ENCODE measurements around the gene DDIAS.
"Not testable (repeated sequence)": the region's sequence is repeated elsewhere in the genome, so short reads cannot be mapped to it uniquely, and the experiment has no call there.

DDIAS gene

GRCh38 chr11:82962021-82962420, 60.5 kb downstream of the DDIAS start:
- not testable (repeated sequence) for DNase-seq (ENCODE audit: low read depth in 2 of 2, low spot score in 1 of 2)

- no peak for DNase-seq (ENCODE audit: low read depth in 2 of 2, low spot score in 1 of 2)
Measured at GRCh38 chr11:82967381-82967780, 65.8 kb downstream of the DDIAS start.

GRCh38 chr11:82969811-82970210, 68.3 kb downstream of the DDIAS start:
- DNase-seq (ENCODE audit: low read depth in 2 of 2, low spot score in 1 of 2): no peak

GRCh38 chr11:82970507-82971083, 69.1 kb downstream of the DDIAS start:
- not testable (repeated sequence) for DNase-seq (ENCODE audit: low read depth in 2 of 2, low spot score in 1 of 2)

- not testable (repeated sequence) for DNase-seq (ENCODE audit: low read depth in 2 of 2, low spot score in 1 of 2)
Measured at GRCh38 chr11:82971519-82971946, 70.0 kb downstream of the DDIAS start.

- no peak for DNase-seq (ENCODE audit: low read depth in 2 of 2, low spot score in 1 of 2)
Measured at GRCh38 chr11:82972103-82972502, 70.6 kb downstream of the DDIAS start.

GRCh38 chr11:82974135-82974534, 72.6 kb downstream of the DDIAS start:
- no peak for DNase-seq (ENCODE audit: low read depth in 2 of 2, low spot score in 1 of 2)

- no peak for DNase-seq (ENCODE audit: low read depth in 2 of 2, low spot score in 1 of 2)
Measured at GRCh38 chr11:82974851-82975250, 73.3 kb downstream of the DDIAS start.

- no peak for DNase-seq (ENCODE audit: low read depth in 2 of 2, low spot score in 1 of 2)
Measured at GRCh38 chr11:82975882-82976281, 74.3 kb downstream of the DDIAS start.

GRCh38 chr11:82976786-82977185, 75.2 kb downstream of the DDIAS start:
- DNase-seq (ENCODE audit: low read depth in 2 of 2, low spot score in 1 of 2): no peak

- DNase-seq (ENCODE audit: low read depth in 2 of 2, low spot score in 1 of 2): no peak
Measured at GRCh38 chr11:82978422-82979099, 77.0 kb downstream of the DDIAS start.

GRCh38 chr11:82979824-82980223, 78.3 kb downstream of the DDIAS start:
- DNase-seq (ENCODE audit: low read depth in 2 of 2, low spot score in 1 of 2): no peak

- DNase-seq (ENCODE audit: low read depth in 2 of 2, low spot score in 1 of 2): no peak
Measured at GRCh38 chr11:82980292-82980691, 78.8 kb downstream of the DDIAS start.

- DNase-seq (ENCODE audit: low read depth in 2 of 2, low spot score in 1 of 2): no peak
Measured at GRCh38 chr11:82980947-82981346, 79.4 kb downstream of the DDIAS start.

- no peak for DNase-seq (ENCODE audit: low read depth in 2 of 2, low spot score in 1 of 2)
Measured at GRCh38 chr11:82981852-82982251, 80.3 kb downstream of the DDIAS start.

All from stimulated activated CD8-positive, alpha-beta memory T cell treated with anti-CD3 and anti-CD28 coated beads, Interleukin-4, amount 100 ng/mL, for 1 hour (primary cell).